ENCODE measurements around the gene NEGR1.

NEGR1 gene

DNA sequence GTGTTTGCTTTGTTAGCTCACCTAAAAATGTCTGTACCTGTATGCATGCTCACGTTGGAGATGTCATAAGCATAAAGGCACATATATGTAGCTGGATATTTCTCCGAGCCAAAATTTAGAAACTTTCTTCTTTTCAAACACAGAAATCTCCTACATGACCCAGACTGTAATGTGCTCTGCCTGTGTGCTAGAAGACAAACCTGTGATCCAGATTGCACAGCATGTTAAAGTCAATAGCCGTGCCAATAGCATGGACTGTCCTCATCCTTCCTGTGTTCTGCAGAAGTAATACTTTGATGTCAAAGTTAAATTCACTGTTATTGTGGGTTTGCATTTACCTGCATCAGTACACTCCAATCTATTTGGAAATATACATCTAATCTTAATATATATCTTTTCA, 855.3 kb downstream of the NEGR1 start:
- no peak for DNase-seq

DNA sequence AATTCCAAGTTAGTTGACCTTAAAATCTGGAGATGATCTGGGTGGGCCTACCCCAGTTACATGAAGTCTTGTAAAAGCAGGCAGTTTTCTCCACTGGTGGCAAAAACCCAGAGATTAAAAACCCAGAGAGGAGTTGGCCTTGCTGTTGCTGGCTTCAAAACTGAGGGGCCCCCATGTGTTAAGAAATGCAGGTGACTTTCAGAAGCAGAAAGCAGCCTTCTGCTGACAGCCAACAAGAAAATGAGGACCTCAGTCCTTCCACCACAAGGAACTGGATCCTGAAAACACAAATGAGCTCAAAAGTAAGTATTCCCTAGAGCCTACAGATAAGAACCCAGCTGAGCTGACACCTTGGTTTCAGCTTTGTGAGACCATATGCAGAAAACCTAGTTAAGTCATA, 857.8 kb downstream of the NEGR1 start:
- DNase-seq = no peak

DNA sequence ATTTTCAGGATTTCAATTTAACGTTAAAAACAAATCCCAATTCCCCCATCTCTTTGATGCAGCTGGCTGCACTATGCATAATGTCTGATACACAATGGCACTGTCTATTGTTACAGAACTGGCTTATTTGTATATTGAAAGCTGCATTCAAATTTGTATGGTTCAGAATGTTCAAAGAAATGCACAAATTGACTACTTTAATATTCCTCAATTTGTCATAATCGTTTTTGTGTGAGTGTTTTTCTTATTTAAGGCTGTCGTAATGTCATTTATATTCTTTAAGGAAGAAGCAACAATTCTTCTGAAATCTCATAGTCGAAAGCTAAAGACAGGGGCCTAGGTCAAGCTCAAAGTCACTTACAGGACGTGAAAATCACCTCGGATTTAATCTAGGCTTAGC, 860.1 kb downstream of the NEGR1 start:
- DNase-seq = no peak

DNA sequence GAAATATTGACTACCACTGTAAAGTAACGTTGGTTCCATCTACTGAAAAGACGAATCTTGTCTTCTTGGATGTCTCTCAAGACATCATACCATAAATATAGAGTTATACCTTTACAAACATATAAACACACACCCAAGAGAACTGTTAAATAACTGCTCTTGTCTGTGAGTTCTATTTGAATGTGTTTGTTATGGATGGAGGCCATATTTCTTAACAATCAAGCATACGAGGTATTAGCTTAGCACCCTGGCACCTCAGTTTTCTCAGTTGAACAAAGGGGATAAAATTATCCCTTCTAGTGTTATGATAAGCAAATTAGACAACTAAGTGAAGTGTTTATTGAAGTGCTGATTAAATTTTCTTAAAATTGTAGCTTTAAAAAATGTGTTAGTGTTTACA, 864.9 kb downstream of the NEGR1 start:
- DNase-seq = no peak

DNA sequence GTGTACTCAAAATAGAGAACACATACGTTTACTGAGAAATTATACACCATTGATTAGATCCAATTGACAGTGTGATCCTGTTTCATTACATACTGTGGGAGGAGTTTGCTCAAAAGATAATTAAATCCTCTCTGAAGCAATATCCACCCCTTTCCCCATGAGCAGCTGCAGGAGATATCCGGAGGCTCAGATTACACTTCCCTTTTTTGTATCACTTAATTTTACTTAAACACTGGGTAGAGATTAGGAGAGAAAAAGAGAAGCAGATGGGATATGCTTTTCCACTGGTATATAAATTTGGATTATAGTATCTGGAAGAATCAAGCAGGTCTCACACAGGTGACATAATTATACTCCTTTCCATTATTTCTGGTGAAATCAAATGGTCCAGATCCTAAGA, 868.2 kb downstream of the NEGR1 start:
- no peak for DNase-seq

DNA sequence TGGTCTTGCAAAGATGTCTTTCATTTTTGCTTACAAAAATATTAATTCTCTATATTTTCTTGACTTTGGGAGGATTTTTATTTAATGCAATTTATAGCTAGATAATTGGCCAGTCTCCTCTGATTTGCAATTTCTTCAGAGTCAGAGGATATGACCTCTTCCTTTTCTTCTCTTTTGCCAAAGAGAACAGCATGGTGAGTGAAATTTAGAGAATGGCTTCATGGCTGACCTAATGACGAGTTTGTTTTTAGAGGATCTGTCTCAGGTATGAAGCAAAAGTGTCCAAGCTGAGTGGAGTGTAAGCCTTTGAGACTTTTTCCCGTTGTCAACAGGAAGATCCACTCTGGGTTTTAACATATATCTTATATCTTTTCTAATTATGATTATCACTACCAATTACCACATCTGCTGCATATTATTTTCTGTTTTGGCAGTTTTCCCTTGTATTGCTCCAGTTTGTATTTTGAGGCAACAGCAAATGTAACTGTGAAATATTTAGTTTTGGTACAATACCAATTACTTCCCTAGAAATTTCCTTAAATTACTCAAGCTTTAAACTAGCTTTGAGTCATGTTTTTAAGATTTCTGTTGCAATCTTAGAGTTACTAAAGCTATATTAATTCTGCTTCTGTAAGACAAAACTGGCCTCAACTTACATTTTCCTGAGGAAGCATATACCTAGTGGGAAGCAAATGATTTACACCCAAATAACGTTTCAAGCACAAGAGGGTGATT, 868.7 kb downstream of the NEGR1 start:
- DNase-seq = no peak

DNA sequence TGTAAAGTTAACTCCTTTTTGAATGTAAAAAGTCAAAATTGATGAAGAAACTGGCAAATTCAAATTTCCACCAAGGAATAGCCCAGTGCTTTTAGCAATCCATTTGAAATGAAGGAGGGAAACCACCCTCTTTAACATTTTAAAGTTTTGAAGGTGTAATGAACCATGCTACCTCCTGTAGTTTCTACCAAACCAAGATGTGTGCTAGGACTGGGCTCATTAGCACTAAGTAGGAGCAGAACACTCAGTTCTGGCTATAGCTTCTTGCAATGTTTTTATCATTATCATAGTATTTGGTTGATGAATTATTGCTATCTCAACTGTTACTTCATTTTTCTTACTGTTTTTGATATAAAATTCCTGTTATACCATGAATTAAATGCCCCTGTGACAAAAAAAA, 882.3 kb downstream of the NEGR1 start:
- no peak for DNase-seq

DNA sequence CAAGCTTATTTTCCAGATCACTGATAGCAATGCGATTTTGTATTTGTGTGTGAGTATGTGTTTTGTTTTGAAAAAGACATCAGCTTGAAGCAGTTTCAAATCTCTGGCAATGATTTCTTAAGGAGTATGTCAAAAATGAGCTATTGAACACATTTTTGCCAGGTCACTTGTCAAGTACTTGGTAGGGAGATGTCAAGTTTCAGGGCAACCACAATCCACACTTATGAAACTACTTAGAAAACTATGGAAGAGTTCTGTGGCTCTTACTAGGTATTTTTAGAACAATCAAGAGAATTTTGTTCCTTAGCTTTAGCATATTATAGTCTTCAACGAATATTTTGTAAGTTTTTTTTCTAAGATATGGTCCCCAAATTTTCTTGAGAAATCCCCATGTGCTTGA, 882.7 kb downstream of the NEGR1 start:
- no peak for DNase-seq

DNA sequence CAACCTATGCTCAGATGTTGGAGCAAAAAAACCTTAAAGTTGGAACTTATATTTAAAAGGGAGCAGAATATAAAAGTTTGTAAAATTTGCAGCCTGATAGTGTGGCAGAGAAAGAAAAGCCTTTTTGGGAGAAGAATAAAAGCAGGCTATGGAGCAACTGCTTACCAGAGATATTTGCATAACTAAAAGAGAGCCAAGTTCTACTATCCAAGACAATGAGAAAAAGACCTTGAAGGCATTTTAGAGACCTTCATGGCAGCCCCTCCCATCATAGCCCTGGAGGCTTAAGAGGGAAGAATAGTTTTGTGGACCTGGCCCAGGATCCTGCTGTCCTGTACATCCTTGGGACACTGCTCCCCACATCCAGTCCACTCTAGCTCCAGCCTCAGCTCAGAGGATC, 889.0 kb downstream of the NEGR1 start:
- DNase-seq = no peak

DNA sequence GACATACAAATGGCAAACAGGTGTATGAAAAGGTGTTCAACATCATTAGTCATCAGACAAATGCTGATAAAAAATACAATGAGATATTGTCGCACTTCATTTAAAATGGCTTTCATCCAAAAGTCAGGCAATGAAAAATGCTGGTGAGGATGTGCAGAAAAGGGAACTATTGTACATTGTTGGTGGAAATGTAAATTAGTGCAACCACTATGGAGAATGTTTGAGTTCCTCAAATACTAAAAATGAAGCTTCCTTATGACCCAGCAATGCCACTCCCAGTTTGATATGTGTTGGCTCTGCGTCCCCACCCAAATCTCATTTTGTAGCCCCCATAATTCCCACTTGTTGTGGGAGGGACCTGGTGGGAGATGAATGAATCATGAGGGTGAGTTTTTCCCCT, 891.8 kb downstream of the NEGR1 start:
- no peak for DNase-seq

DNA sequence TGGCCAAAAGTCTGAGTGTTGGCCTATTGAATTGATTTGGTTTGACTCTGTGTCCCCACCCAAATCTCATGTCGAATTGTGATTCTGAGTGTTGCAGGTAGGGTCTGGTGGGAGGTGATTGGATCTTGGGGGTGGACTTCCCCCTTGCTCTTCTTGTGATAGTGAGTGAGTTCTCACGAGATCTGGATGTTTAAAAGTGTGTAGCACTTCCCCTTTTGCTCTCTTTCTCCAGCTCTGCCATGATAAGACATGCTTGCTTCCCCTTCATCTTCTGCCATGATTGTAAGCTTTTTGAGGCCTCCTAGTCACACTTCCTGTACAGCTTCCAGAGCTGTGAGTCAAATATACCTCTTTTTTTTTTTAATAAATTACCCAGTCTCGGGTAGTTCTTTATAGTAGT, 904.5 kb downstream of the NEGR1 start:
- no peak for DNase-seq

DNA sequence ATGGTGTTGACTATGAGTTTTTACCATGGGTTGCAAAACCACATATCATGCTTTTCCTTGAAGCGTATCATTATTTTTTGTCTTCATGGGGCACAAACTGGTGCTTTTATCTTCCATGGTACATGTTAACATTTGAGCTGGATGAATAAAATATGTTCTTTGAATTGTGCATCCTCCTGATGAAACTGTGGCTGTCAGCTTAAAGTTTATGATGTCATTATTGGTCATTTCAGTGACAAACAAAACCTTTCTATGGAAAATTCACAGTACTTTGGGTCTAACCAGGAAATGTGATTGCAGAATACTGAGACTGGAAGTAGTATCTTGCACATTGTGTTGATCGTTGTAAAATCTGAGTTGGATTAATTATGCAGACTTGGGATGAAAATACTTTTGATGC, 909.8 kb downstream of the NEGR1 start:
- DNase-seq = no peak

DNA sequence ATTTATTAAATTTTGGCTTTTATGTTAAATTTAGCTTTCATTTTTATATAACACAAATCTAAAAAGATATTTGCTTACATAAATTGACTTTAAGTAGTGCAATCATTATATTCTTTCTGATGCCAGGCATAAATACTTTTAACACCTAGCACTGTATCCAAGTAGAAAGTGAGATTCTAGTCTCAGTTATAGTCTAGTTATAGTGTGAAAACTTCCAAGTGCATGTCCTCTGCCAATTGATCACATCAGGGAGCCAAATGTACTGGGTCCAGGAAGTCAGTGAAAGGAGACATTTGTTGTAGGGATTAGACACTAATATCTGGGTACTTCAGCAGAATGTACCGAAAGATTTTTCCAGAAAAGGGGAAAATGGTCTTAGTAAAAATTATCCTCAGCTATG, 910.8 kb downstream of the NEGR1 start:
- no peak for DNase-seq

DNA sequence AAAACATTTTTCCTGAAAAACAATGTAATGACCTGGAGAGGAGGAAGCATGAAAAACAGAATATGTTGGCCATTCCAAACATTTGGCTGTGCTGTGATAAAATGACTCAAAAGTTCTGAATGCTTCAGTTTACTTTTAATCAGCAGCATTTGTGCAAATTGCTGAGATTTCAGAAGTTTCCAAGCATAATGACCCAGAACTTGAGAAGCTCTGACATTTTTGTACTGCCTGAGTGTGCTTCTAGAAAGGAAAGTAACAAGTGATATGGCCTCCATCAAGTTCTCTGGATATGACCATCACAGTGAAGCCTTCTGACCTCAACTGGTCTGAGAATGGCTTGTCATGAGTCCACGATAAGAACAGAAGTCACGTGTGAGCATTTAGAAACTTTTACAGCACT, 918.1 kb downstream of the NEGR1 start:
- DNase-seq = no peak

DNA sequence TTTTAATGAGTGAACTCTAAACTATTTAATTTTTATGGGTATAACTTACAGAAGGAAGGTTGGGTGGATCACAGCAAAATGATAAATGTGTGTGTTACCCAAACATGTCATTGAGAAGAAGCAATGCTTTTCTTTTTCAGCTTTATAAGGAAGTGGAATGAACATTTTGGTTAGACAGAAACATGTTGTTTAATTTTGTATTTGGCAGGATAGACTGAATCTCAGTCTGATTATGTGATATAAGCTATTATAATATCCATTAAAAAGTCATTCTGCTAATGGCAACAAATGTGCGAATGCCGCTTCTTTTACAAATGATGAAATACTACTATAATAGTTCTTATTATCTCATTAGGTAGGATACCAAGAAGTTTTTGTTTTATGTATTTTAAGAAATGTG, 919.6 kb downstream of the NEGR1 start:
- DNase-seq = no peak

DNA sequence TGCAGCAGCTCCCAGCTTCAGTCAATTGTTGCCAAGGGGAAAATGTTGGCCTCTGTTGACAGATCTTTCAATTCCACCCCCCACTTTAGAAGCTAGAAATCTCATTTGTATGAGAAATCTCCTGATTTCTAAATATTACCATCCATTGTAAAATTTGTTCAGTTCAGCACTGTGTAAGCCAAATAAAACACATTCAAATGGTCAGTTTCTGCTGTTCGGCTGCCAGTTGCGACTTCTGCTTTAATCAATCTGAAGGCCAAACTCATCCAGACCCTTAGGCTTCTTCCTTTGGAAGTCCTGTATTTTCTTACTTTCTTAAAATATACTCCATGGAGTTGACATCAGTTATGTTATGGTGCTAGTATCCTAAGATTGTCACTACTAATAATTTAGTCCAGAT, 920.3 kb downstream of the NEGR1 start:
- no peak for DNase-seq

DNA sequence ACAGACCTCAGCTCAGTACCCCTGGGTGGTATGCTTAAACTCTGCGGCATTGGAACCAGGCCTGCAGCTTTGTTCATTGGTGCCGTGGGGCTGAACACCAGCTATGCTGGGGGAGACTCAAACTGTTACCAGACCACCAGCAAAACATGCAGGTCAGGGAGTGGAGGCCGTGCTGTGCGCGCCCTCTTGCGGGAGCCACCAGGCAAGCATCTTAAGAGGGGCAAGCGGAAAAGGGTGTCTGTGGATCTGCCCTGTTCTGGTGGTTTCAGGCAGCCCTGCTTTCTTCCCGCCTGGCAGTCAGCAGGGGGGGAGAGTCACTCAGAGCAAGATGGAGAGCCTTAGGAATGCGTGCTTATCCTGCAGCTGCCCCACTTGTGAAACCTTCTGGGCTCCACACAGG, 924.6 kb downstream of the NEGR1 start:
- no peak for DNase-seq

DNA sequence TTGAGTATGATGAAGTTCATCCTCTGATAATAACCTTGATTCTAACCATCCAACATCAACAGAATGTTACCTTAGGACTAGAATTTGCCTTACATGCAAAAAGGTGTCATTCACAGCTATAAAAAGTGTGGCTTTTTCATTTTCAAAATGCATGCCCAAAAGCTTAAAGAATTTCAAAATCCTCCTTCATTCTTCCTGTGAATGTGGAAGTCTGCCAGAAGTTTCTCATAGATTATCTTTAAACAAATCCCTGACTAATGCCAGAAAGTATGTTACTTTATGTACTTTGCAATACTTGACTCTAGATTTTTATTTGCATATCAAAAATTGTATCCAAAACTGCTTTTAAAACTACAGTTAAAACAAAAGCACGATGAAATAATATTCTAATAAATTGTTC, 930.9 kb downstream of the NEGR1 start:
- DNase-seq = no peak

DNA sequence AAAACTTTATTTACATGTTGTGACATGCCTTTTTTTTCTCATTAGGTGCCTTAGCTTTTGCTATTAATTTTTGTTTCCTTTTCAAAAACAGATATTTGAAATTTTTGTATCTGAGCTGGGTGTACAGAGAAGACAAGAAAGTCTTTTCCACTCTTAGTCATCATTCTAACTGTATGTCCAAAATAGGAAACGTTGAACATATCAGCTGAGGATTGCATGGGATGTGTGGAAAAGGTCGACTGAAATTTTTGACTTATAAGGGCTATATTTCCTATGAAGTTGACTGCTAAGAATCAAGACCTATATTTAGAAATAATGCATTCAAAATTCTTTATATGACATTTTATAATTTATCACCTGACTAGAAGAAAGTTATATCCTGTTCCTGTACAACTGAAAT, 931.5 kb downstream of the NEGR1 start:
- DNase-seq = no peak

DNA sequence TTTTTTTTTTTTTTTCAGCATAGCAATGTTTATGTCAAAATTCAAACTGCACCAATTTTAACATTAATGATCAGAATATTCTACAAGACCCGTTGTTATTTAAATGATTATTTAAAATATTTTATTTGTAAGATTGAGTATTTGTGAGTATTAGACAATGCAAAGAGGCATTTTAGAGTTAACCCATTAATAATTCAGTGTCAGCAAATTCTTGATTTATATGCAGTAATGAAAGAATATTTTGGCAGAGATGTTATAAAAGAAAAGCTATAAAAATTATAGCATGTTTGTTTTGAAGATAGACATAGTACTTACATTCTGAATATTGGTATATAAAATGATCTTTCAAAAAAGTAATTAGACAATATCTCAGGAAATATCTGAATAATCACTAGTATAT, 932.0 kb downstream of the NEGR1 start:
- no peak for DNase-seq

Measured in activated naive CD4-positive, alpha-beta T cell (primary cell).